Dermis blood vessel endothelial cell (primary cell): Measurements from ENCODE around the gene KAZN. TPM values are rescaled to one million over a fixed set of nuclear protein-coding genes. Genes with fewer than 3 reads are reported as not detected.

Experiments
- DNase-seq: peaks from one replicate; pipeline ENCODE4 v3.0.0; 2010
- total RNA-seq: library from RNA; depleted of rRNA; stranded (reverse); fragments of >200 nt; gene quantifications from 2 replicates; pipeline ENCODE4 v1.2.3, GENCODE V29; 2014

Gene KAZN
- total RNA-seq, 1 donor from 2014 or later, result 1.9 TPM

DNA sequence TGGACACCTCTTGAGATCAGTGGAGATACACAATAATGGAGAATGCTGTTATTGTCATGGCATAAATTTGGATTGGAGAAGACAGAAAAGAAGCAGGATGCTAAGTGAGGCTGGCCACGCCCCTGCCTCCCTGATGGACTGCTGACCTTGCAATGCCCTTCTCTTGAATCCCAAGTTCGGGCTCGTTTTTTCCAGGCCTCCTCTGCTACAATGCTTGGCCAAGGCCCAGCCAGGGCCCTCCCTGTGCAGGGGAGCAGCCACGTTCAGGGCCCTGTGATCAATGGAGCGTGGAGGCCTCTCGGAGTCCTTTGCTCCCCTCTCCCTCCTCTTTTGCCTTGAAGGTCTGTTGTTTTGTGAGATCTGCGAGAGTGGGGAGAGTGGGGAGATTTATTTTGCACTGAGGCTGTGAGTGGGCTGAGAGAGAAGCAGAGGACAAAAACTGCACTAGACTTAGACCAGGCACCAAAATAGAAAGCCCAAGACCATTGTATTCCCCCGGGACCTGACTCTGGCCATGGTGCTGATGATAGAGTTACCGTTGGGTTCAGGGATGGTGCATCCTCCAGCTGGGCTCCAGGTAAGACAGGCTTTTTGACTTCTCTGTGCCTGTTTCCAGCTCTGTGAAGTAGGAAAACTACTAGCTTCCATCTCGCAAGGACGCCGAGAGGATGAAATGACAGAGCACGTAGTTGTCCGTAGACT is 268.6 kb downstream of the KAZN start:
- no peak for DNase-seq

- DNase-seq, result no peak
These were observed 270.7 kb downstream of the KAZN start for GRCh38 chr1:14869187-14869586.

DNA sequence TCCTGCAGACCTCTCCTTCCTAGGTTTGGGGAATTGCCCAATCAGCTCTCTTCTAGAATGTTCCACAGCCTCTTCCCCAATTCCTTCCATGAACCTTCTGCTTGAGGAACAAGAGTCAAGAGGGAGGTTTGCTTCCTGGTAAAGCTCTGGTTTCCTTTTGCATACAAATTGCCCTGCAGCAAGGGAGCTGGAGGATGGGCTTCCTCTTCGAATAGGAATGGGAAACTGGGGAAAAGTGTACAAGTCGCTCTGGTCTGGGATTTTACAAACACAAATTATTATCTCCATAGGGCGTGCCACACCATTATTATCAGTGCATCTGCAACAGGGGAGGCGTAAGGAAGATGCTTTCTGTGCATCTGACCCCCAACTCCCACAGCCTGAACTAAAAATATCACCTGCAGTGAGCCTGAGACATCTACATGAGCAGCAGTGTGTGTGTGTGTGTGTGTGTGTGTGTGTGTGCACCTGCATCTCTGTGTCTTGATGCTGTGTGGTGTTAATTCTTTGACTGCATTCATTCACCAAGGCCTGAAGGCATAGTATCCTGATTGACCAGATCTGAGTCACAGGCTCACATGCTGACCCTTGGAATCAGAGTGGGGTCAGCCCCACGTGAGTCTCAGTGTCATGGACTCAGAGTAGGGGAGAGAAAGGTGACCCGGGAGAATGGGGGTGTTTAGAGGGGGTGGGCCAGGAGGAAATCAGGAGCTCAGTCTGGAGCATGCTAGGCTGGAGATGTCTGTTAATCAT is 272.9 kb downstream of the KAZN start:
- DNase-seq, result no peak

- DNase-seq, result no peak
These were observed 274.3 kb downstream of the KAZN start for GRCh38 chr1:14872762-14873161.

GRCh38 chr1:14873677-14874076 is 275.2 kb downstream of the KAZN start:
- no peak for DNase-seq

GRCh38 chr1:14875524-14876509 is 277.3 kb downstream of the KAZN start:
- DNase-seq, result no peak

DNA sequence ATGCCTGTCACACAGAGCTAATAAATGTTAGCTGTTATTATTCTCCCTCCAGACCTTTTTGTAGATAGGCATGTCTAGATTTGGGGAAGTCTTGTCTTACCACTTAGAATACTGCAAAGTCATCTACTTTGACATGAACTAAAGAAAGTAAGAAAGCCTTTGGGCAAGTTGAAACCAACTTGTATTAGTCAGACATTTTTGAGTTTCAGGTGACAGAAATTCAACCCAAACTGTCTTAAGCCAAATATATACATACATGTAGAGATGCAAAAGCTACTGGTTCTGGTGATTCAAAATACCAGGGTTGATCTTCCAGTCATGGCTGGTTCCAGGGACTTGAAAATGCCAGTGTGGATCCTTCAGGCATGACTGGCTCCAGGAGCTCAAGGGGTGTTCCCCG is 278.3 kb downstream of the KAZN start:
- no peak for DNase-seq

DNA sequence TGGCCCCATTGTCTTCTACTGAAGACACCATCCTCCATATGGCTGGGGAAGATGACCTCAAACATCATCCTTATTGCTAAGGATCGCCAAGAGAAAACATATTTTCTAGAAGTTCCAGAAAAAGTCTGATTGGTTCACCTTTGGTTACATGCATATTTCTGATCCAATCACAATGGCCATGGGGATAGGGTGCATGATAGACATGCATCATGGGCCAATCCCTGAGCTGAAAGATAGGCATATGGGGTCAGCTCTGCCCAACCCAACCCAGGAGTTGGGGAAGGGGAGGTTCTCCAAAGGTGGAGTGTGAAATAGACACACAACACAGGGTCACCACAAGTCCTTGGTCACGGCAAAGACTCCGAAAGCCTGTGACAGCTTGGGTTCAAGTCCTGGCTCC is 278.7 kb downstream of the KAZN start:
- no peak for DNase-seq

GRCh38 chr1:14878124-14878523 is 279.6 kb downstream of the KAZN start:
- no peak for DNase-seq

DNA sequence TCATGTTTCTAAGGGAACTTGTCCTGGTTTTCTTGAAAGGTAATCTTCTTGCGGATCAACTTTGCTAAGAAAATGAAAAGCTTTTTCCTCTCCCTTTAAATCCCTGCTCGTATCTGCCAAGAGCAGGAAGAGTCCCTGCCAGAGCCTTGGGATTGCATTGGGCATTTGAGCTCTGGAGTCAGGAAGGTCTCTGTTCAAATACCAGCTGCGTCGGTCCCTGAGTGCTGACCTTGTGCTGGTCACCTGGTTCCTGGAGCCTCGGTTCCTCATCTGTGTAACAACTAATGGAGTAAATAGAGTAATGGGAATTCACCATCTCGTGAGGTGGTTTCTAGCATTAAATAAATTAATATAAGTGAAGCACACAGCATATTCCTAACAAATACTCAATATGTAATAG is 280.5 kb downstream of the KAZN start:
- DNase-seq, result no peak

GRCh38 chr1:14880456-14881316 is 282.2 kb downstream of the KAZN start:
- no peak for DNase-seq

DNA sequence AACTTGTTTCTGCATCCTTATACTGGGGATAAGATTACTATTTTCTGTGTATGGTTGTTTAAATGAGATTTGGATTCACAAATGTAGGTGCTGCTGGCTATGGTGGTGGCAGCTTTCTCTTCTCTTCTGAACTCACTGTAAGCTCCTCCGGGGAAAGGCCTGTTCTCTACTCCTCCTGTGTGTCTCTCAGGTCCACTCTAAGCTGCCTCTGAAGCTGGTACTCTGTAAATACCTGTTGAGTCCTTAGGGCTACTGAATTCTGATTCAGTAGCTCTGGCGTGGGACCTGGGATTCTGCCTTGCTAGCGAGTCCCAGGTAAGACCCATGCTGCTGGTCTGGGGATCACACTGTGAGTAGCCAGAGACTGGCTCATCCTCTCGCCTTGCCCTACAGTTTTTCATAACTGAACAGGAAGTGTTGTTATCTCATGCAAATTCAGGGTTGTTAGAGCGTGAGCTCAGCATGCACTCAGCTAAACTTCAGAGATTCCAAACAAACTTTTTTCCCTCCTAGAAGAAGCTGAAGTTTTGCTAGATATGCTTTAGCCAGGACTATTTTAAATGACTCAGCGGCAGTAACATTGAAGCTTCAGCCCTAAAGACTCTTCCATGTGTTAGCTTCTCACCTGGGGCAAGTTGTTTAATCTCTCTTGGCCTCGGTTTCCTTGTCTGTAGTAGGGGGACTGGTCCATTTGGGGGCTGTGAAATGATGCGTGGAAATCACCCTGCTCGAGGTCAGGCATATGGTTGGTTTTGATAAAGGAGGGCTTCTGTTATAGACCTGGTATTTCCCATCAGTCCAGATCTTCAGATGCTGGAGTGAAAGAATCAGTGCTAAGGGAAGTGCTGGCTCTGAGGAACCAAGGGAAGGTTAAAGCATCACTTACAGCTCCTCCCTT is 283.5 kb downstream of the KAZN start:
- no peak for DNase-seq

DNA sequence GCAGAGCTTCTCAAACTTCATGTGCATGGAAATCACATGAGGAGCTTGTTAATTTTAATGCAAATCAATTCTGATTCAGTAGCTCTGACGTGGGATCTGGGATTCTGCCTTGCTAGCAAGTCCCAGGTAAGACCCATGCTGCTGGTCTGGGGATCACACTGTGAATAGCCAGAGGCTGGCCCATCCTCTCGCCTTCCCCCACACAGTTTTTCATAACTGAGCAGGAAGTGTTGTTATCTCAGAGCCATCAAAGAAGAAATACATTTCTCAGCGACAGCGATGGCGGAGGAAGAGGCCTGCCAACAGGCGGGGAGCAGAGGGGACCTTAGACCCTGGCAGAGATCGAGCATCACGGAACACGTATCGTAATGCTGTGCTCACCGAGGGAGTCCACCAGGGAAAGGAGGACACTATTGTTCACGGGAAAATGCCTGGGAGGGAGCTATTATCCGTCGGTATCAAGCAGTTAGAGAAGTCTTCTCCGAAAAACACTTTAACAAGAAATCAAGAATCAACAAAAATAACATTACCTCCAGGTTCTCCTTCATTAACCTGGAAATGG is 286.2 kb downstream of the KAZN start:
- no peak for DNase-seq

GRCh38 chr1:14887044-14887566 is 288.6 kb downstream of the KAZN start:
- DNase-seq, result no peak

GRCh38 chr1:14887764-14888350 is 289.4 kb downstream of the KAZN start:
- no peak for DNase-seq

- no peak for DNase-seq
These were observed 289.9 kb downstream of the KAZN start for GRCh38 chr1:14888374-14888773.

- no peak for DNase-seq
These were observed 291.4 kb downstream of the KAZN start for GRCh38 chr1:14889825-14890440.

DNA sequence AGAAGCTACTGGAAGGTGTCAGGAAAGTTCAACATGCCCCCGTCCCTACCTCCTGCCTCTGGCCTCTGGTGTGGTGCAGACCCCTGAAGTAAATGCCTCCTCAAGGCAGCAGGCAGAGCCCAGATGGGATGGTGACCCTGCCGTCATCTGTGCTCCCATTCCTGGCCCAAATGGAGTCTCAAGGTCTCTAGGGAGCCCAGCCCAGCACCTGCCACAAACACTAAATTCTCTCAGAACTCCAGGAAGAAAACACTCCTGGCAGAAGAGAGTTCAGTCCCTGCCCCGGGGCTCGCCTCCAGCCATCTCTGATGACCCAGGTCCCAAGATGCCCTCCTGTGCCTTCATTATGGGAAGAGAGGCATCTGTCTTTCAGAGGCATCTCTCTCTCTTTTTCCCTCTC is 293.5 kb downstream of the KAZN start:
- no peak for DNase-seq

- DNase-seq, result no peak
These were observed 296.5 kb downstream of the KAZN start for GRCh38 chr1:14894811-14895560.
